Islet of Langerhans (tissue), 1 donor: ENCODE measurements around the gene GRHPR.

Experiments
- FAIRE-seq: peaks from one replicate; lab custom pipeline; 2011; peaks lifted over from hg19 to GRCh38; lab: Jason Lieb, UNC

Gene GRHPR

DNA sequence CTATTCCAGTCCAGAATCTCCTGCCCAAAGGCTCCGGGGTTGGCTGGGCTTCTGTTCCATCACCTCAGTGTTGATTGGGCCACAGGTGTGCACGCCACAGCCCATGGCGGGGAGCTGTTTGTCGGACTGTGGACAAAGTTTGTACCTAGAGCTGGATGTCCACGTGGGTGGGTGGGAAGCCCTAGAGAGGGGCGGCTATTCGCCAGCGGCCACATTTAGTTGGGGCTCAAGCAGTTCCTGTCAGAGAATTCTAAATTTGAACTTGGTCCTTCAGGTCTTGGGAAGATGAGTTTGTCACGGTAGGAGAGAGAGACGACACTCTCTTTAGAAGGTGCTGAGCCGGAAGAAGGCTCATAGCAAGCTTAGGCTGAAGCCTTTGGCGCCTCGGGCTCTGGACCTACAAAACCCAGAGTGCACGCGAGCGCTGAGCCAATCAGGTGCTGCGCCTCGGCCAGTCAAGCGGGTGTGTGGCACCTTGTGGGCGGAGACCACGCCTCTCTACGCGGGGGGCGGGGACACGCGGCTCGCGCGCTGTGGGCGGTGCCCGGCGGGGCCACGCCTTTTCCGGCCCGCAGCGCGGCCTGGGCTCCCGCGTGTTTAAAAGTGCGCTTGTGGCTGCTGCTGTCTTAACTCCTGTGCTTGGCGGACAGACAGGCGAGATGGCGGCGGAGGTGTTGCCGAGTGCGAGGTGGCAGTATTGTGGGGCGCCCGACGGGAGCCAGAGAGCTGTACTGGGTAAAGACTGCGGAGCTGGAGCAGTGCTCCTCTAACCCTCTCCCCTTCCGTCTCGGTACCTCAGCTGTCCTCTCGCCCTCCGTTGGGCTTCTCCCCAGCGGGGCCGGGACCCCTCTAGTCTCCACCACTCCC is 63.1 kb downstream of the GRHPR start, which contains the start of gene POLR1E:
Gene POLR1E, plus strand, starts transcription at position 560 of the 867 bp plus-strand sequence. Its CDS starts 100 bp downstream, at position 660.
- FAIRE-seq = no peak

DNA sequence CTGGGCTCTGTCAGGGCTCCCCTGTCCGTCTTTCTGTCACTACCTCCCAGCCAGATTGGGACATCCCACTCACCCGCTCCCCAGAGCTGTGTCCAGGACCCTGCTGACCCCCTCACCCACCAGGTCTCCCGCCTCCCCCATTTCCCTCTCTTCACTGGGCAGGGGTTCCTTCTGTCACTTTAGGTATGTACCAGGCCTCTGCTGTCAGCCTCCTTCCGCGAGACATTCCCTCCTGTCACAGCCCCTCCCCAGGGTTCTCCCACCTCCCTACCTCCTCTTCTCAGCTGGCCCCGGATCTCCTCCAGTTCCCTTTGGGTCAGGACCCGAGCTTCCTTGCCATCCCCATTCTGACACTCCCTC is 63.7 kb downstream of the GRHPR start:
- FAIRE-seq = no peak
